K562 (cell line): ENCODE data around the gene HMCN1. TPM values are rescaled to one million over a fixed set of nuclear protein-coding genes. Genes with fewer than 3 reads are reported as not detected.

Experiments used
- ATAC-seq: fragments of 200-7000 bp; cut with Tn5 transposase; 3 replicates; pipeline ENCODE4 v1.9.1; 2020; ENCODE audit warnings: moderate library complexity
- BruUV-seq: library from RNA; stranded (reverse); fragments of 400-500 nt; replicated peaks from 2 replicates; lab custom pipeline; 2021; lab: Mats Ljungman, UMichigan
- CTCF ChIA-PET: fragments of 300-600 bp; formaldehyde crosslinking; extraction: SDS; loops from one replicate; lab custom pipeline; 2021; ENCODE audit warnings: low intra/inter-chr PET ratio; lab: Yijun Ruan, JAX
- POLR2A ChIA-PET: fragments of 300-600, 350-650 bp; sonication (Branson Sonifier 250); formaldehyde crosslinking; extraction: SDS; loops from one replicate; lab custom pipeline; 2021; ENCODE audit warnings: antibody characterized with exemption, inconsistent platforms; lab: Yijun Ruan, JAX
- DNase-seq, 4 experiments: peaks; one replicate each; pipeline versions ENCODE4 v3.0.0 to v3.0.0-alpha.2; 2011 to 2018; ENCODE audit warnings: low spot score in 3 of 4, mixed read lengths in 3 of 4; ENCODE audit errors: extremely low read depth in 1 of 4
- FAIRE-seq: peaks from 2 replicates; lab custom pipeline; 2011; peaks lifted over from hg19 to GRCh38; lab: Jason Lieb, UNC
- H2AFZ ChIP-seq: 2 replicates; pipeline ENCODE4 v1.6.0; 2011; ENCODE audit warnings: low read depth, low read length, control low read depth, inconsistent platforms
- H3K27ac ChIP-seq: fragments of 200-600 bp; 3 replicates; pipeline ENCODE4 v1.8.0; 2011; ENCODE audit warnings: low read depth, mild to moderate bottlenecking, control low read depth, inconsistent platforms, low read length, moderate library complexity, mixed read lengths; ENCODE audit errors: extremely low read depth
- H3K27me3 ChIP-seq, 2 experiments: fragments of 300-600 bp in 1 of 2; 2 replicates in 1 of 2; 3 replicates in 1 of 2; pipeline versions ENCODE4 v1.6.0 to v1.8.0; 2011; ENCODE audit warnings: inconsistent platforms in 2 of 2, low read length in 2 of 2, mild to moderate bottlenecking in 1 of 2, mixed read lengths in 1 of 2, moderate library complexity in 1 of 2; ENCODE audit not compliant: control insufficient read depth in 2 of 2, insufficient read depth in 2 of 2
- H3K36me3 ChIP-seq: fragments of 300-600 bp; 3 replicates; pipeline ENCODE4 v1.8.0; 2011; ENCODE audit warnings: mild to moderate bottlenecking, low read length, inconsistent platforms; ENCODE audit not compliant: control insufficient read depth, insufficient read depth
- H3K4me1 ChIP-seq, 2 experiments: fragments of 200-600 bp in 1 of 2; replicated peaks in 1 of 2; 2 replicates in 1 of 2; 3 replicates in 1 of 2; pipeline versions ENCODE4 v1.5.1 to v1.8.0; 2011; ENCODE audit warnings: inconsistent platforms in 2 of 2, low read length in 2 of 2, mild to moderate bottlenecking in 1 of 2, mixed read lengths in 1 of 2, moderate library complexity in 1 of 2; ENCODE audit not compliant: control insufficient read depth in 2 of 2, insufficient read depth in 2 of 2
- H3K4me2 ChIP-seq: 2 replicates; pipeline ENCODE4 v1.6.1; 2011; ENCODE audit warnings: low read length, control low read depth, inconsistent platforms, mixed read lengths; ENCODE audit not compliant: insufficient read depth
- H3K4me3 ChIP-seq: fragments of 200-600 bp; sonication (generic), shearing (Covaris generic); 2 replicates; pipeline ENCODE4 v1.5.1; 2016; ENCODE audit warnings: control low read depth, inconsistent platforms
- H3K79me2 ChIP-seq: fragments of 200-600 bp; 3 replicates; pipeline ENCODE4 v1.8.0; 2011; ENCODE audit warnings: low read length, inconsistent platforms; ENCODE audit not compliant: control insufficient read depth, insufficient read depth
- H3K9ac ChIP-seq, 2 experiments: 2 replicates each; pipeline versions ENCODE4 v1.6.0 to v1.6.1; 2011; ENCODE audit warnings: low read depth in 2 of 2, low read length in 2 of 2, control low read depth in 1 of 2, inconsistent platforms in 1 of 2, mild to moderate bottlenecking in 1 of 2, mixed read lengths in 1 of 2; ENCODE audit not compliant: insufficient read depth in 1 of 2
- H3K9me1 ChIP-seq: one replicate; pipeline ENCODE4 v1.6.0; 2011; ENCODE audit warnings: inconsistent platforms, mild to moderate bottlenecking, low read length, moderate library complexity; ENCODE audit not compliant: control insufficient read depth, insufficient read depth
- H3K9me3 ChIP-seq: replicated peaks from 2 replicates; pipeline ENCODE4 v1.5.1; 2011; ENCODE audit warnings: low read depth, low read length, inconsistent platforms; ENCODE audit not compliant: control insufficient read depth, insufficient read depth
- H4K20me1 ChIP-seq: replicated peaks from 2 replicates; pipeline ENCODE4 v1.6.1; 2011; ENCODE audit warnings: low read length, inconsistent platforms, mixed read lengths; ENCODE audit not compliant: control insufficient read depth, insufficient read depth
- BRD9 ChIP-seq: fragments of 450-650 bp; IDR thresholded peaks from 2 replicates; pipeline ENCODE4 v1.6.1; 2018; ENCODE audit warnings: low read depth; ENCODE audit not compliant: partially characterized antibody
- CXXC5 ChIP-seq: fragments of 250-450 bp; sonication (Bioruptor Pico); IDR thresholded peaks from 2 replicates; pipeline ENCODE4 v1.8.0; 2022; ENCODE audit warnings: inconsistent platforms, mild to moderate bottlenecking, moderate library complexity
- DIDO1 ChIP-seq: fragments of 450-650 bp; IDR thresholded peaks from 2 replicates; pipeline ENCODE4 v1.6.1; 2016; ENCODE audit warnings: low read depth, missing biosample characterization, missing genetic modification characterization
- ERF ChIP-seq: fragments of 450-650 bp; formaldehyde crosslinking; IDR thresholded peaks from 2 replicates; pipeline ENCODE4 v1.4.0; 2020; ENCODE audit warnings: mild to moderate bottlenecking, mixed read lengths
- HDAC6 ChIP-seq: IDR thresholded peaks from 2 replicates; pipeline ENCODE4 v1.6.1; 2012; ENCODE audit warnings: low read depth, mild to moderate bottlenecking, control low read depth, inconsistent platforms, low read length, moderate library complexity
- HLTF ChIP-seq: fragments of 450-650 bp; IDR thresholded peaks from 2 replicates; pipeline ENCODE4 v1.6.1; 2016
- PTRF ChIP-seq: fragments of 450-650 bp; IDR thresholded peaks from 2 replicates; pipeline ENCODE4 v1.6.1; 2016; ENCODE audit warnings: mild to moderate bottlenecking, missing genetic modification characterization, missing compliant biosample characterization
- SIX5 ChIP-seq, 2 experiments: IDR thresholded peaks; 2 replicates each; pipeline ENCODE4 v1.6.1; 2011; ENCODE audit warnings: low read length in 2 of 2, borderline replicate concordance in 1 of 2, low read depth in 1 of 2, mild to moderate bottlenecking in 1 of 2, moderate library complexity in 1 of 2; ENCODE audit not compliant: insufficient read depth in 1 of 2
- ZBED1 ChIP-seq: IDR thresholded peaks from 2 replicates; pipeline ENCODE4 v1.6.1; 2014
- ZNF445 ChIP-seq: fragments of 250-450 bp; sonication (Bioruptor Pico); IDR thresholded peaks from 2 replicates; pipeline ENCODE4 v1.4.0; 2020; ENCODE audit warnings: low read depth, mild to moderate bottlenecking, moderate library complexity
- ZNF785 ChIP-seq: fragments of 250-450 bp; sonication (Bioruptor Pico); IDR thresholded peaks from 2 replicates; pipeline ENCODE4 v1.4.0; 2020; ENCODE audit warnings: mild to moderate bottlenecking
- WGBS: fragments of 100-300 bp; shearing (Covaris generic); methylation state at CpG from one replicate; pipeline ENCODE4 v1.1.6; 2016; ENCODE audit warnings: low coverage, mixed read lengths; ENCODE audit not compliant: insufficient coverage; ENCODE audit errors: missing lambda C conversion rate; 5-methylcytosine and 5-hydroxymethylcytosine counted together
- in situ Hi-C: fragments of 300-500 bp; cut with MboI; formaldehyde crosslinking; loops from 4 replicates; pipeline ENCODE4 v1.15.0; 2018; ENCODE audit warnings: inconsistent platforms, mixed read lengths
- intact Hi-C: fragments of 100-400 bp; cut with micrococcal nuclease; formaldehyde crosslinking; loops from 2 replicates; pipeline ENCODE4 v1.14.2; 2022
- polyA plus RNA-seq, 8 experiments: library from polyadenylated mRNA; depleted of rRNA in 4 of 8; stranded (reverse) in 5 of 8; unstranded in 3 of 8; fragments of >200 nt; fragmentation: Nextera tagmentation in 2 of 8; fragmentation: Illumina TruSeq in 1 of 8; extraction: Ambion mirVana in 2 of 8; extraction: Trizol in 1 of 8; gene quantifications; 2 replicates each; pipeline versions ENCODE4 v1.2.1 to v1.2.3, GENCODE V29; 2011 to 2014; ENCODE audit warnings: inconsistent platforms in 1 of 8, missing spikeins in 1 of 8
- total RNA-seq, 7 experiments: library from RNA; depleted of rRNA in 6 of 7; stranded (reverse); fragments of >200 nt in 6 of 7; fragmentation: Illumina TruSeq in 2 of 7; extraction: Trizol in 2 of 7; gene quantifications; 2 replicates each; pipeline versions ENCODE4 v1.2.1 to v1.2.3, GENCODE V29; 2011 to 2021; ENCODE audit warnings: low replicate concordance in 1 of 7
- TF ChIP-seq, protein P1 (sequence below), 2 experiments: fragments of 150-350 bp in 1 of 2; IDR thresholded peaks; 2 replicates each; pipeline ENCODE4 v1.6.1; 2012 to 2016; ENCODE audit warnings: low read depth in 2 of 2, low read length in 2 of 2, mild to moderate bottlenecking in 1 of 2, moderate library complexity in 1 of 2
- TF ChIP-seq, protein P2 (sequence below): fragments of 450-650 bp; IDR thresholded peaks from one replicate; pipeline ENCODE4 v1.6.1; 2018; ENCODE audit warnings: mild to moderate bottlenecking, moderate library complexity; ENCODE audit not compliant: partially characterized antibody
- TF ChIP-seq, protein P3 (sequence below): sonication (generic); formaldehyde crosslinking; IDR thresholded peaks from 2 replicates; pipeline ENCODE4 v1.8.0; 2022; ENCODE audit warnings: missing genetic modification reagents, mild to moderate bottlenecking, borderline replicate concordance

Gene HMCN1
- total and polyA plus RNA-seq, 9 of the 15 experiments (the other 6 are each of a cell fraction or from before 2014, with no cell fraction given) = 0.07 to 0.36 (median 0.21) TPM

DNA sequence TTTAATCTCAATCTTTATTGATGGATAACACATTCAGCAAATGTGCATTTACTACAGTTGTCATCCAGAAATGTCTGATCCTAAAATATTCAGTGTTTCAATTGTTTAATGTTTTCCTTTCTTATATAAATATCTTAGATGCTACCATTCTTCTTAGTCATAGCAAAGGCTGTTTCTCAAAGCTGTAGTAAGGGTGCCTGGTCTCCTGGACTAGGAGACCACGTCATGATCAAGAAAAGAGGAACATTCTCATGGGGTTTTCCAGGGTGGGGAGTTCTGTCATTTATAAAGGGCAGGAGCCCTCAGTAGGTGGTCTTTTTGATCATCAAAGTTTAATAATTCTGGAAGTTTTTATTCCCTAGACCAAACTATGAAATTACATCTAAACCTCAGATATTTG lies 292.8 kb downstream of the HMCN1 start:
- Histone ChIP-seq H3K4me3 (no peak overlapping the region), H4K20me1 (no peaks in the 10 kb centered on the region), H3K27ac (no peak overlapping the region), H2AFZ (no peak overlapping the region), H3K79me2 (no peaks in the 10 kb centered on the region), H3K4me1 (peaks cover 0 to 5% of the 10 kb centered on the region in 2 experiments; a peak in 2 of 5 replicates), H3K9ac (no peak overlapping the region), H3K4me2 (no peak overlapping the region), H3K36me3 (no peaks in the 10 kb centered on the region), H3K27me3 (no peaks in the 10 kb centered on the region), H3K9me1 (no peaks in the 10 kb centered on the region), H3K9me3 (no peaks in the 10 kb centered on the region)
- in situ Hi-C loops (no loop called here), intact Hi-C loops (no loop called here)
- no TSS peak for BruUV-seq
- ATAC-seq (no peak), DNase-seq (no peak), FAIRE-seq (no peak)
- ChIA-PET POLR2A (no interaction called here), CTCF (no interaction called here)
- WGBS = 8% methylated on average over 1 of the region's 1 CpG
- no peak for TF ChIP-seq HDAC6
- TF ChIP-seq, protein P1, sequence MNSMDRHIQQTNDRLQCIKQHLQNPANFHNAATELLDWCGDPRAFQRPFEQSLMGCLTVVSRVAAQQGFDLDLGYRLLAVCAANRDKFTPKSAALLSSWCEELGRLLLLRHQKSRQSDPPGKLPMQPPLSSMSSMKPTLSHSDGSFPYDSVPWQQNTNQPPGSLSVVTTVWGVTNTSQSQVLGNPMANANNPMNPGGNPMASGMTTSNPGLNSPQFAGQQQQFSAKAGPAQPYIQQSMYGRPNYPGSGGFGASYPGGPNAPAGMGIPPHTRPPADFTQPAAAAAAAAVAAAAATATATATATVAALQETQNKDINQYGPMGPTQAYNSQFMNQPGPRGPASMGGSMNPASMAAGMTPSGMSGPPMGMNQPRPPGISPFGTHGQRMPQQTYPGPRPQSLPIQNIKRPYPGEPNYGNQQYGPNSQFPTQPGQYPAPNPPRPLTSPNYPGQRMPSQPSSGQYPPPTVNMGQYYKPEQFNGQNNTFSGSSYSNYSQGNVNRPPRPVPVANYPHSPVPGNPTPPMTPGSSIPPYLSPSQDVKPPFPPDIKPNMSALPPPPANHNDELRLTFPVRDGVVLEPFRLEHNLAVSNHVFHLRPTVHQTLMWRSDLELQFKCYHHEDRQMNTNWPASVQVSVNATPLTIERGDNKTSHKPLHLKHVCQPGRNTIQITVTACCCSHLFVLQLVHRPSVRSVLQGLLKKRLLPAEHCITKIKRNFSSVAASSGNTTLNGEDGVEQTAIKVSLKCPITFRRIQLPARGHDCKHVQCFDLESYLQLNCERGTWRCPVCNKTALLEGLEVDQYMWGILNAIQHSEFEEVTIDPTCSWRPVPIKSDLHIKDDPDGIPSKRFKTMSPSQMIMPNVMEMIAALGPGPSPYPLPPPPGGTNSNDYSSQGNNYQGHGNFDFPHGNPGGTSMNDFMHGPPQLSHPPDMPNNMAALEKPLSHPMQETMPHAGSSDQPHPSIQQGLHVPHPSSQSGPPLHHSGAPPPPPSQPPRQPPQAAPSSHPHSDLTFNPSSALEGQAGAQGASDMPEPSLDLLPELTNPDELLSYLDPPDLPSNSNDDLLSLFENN (IDR thresholded peaks at IDR 0.05; ENCODE audit: low read depth in 2 of 2, low read length in 2 of 2) = no peak
- TF ChIP-seq DIDO1 (tag) = no peak
- no peak for TF ChIP-seq ZNF445 (CRISPR knock-in tag)
- TF ChIP-seq CXXC5 (CRISPR knock-in tag) = no peak
- no peak for TF ChIP-seq ERF (CRISPR knock-in tag)
- TF ChIP-seq BRD9 = no peak
- no peak for TF ChIP-seq SIX5 (IDR thresholded peaks at IDR 0.05; ENCODE audit: borderline replicate concordance in 1 of 2, insufficient read depth in 1 of 2, low read depth in 1 of 2, low read length in 2 of 2)
- TF ChIP-seq HLTF = no peak
- TF ChIP-seq, protein P2, sequence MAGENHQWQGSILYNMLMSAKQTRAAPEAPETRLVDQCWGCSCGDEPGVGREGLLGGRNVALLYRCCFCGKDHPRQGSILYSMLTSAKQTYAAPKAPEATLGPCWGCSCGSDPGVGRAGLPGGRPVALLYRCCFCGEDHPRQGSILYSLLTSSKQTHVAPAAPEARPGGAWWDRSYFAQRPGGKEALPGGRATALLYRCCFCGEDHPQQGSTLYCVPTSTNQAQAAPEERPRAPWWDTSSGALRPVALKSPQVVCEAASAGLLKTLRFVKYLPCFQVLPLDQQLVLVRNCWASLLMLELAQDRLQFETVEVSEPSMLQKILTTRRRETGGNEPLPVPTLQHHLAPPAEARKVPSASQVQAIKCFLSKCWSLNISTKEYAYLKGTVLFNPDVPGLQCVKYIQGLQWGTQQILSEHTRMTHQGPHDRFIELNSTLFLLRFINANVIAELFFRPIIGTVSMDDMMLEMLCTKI = no peak
- TF ChIP-seq, protein P3, sequence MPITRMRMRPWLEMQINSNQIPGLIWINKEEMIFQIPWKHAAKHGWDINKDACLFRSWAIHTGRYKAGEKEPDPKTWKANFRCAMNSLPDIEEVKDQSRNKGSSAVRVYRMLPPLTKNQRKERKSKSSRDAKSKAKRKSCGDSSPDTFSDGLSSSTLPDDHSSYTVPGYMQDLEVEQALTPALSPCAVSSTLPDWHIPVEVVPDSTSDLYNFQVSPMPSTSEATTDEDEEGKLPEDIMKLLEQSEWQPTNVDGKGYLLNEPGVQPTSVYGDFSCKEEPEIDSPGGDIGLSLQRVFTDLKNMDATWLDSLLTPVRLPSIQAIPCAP = no peak
- no peak for TF ChIP-seq ZBED1
- TF ChIP-seq PTRF (tag) = no peak
- TF ChIP-seq ZNF785 (CRISPR knock-in tag) = no peak
